ENCODE data around the gene CRYGN.

CRYGN gene

GRCh38 chr7:151425670-151426440 is 14.1 kb downstream of the CRYGN start:
- no peak for DNase-seq

- DNase-seq = no peak
These were observed 15.1 kb downstream of the CRYGN start for GRCh38 chr7:151424799-151425198.

DNA sequence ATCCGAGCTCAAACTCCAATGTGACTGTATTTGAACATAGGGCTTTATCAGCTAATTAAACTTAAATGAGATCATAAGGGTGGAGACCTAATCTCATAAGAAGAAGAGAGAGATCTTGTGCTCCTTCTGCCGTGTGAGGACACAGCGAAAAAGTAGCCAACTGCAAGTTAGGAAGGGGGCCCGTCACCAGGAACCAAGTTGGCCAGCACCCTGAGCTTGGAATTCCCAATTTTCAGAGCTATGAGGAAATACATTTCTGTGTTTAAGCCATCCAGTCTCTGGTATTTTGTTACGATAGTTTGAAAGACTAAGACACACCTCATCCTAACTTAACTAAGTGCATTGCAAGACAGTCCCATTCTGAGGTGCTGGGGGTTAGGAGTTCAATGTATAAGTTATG is 16.0 kb downstream of the CRYGN start:
- no peak for DNase-seq

DNA sequence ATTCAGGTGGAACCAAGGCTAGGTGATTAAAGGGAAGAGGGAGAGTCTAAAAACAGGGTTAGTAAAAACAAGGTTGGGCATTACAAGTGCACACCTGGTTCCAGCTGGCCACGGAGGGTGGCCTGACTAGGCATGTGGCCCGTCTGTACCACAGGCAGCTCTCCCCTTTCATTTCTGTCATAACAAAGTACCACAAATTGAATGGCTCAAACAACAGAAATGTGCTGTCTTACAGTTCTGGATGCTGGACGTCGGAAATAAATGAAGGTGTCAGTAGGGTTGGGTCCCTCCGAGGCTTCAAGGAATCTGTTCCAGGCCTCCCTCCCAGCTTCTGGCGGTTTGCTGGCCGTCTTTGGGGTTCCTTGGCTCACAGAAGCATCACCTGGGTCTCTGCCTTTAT is 16.7 kb downstream of the CRYGN start:
- DNase-seq = no peak

- no peak for DNase-seq
These were observed 17.7 kb downstream of the CRYGN start for GRCh38 chr7:151422212-151422611.

DNA sequence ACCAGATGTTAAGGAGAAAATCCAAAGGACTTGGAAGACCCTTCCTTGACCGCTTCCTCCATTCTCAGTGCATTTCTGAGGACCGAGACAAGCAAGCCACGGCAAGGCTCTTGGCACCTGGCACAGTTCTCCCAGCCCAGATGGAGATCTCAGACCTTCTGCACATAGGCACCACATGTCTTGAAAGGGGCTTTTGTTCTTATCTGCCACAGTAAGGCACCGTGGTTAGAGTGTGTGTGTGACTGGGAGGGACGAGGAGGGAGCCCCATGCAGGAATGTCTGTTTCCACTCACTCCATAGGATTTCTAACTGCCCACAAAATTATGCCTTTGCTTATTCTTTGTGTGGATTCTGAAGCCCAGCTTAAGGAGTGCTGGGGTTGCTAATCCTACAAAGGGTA is 19.8 kb downstream of the CRYGN start:
- DNase-seq = no peak

DNA sequence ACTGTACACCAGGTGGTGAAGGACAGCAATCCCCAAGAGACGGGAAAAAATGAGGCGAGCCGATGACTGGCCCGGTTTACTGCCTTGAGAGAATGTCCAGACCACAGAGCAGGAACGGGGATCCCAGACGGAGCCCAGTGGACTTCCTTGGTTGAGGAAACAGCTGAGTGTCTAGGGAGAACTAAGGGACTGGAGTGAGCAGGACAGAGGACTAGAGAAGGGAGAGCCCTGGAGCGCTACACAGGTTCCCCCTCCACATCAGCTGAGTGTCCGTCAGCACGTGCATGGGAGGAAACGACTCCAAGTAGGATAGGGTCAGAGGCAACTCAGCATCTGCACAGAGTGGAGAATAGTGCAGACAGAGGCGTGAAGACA is 23.0 kb downstream of the CRYGN start:
- DNase-seq = no peak

GRCh38 chr7:151416112-151416940 is 23.6 kb downstream of the CRYGN start:
- DNase-seq = no peak

DNA sequence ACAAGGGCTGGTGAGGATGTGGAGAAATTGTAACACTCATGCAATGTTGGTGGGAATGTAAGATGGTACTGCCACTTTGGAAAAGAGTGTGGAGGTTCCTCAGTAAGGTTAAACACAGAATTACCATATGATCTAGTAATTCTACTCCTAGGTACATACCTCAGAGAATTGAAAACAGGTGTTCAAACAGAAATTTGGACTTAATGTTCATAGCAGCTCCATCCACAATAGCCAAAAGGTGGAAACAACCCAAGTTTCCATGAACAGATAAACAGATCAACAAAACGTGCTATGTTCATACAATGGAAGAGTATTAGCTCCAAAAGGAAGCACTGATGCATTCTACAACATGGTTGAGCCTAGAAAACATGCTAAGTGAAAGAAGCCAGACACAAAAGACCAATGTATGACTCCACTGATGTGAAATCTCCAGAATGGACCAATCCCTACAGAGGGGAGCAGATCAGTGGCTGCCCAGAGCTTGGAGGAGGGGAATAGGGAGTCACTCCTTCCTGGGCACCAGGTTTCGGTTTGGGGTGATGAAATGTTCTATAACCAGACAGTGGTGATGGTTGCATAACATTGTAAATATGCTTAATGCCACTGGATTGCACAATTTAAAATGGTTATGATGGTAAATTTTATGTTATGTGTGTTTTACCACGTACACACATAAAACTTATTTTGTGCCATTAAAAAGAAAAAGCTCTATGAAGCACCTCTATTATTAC is 24.4 kb downstream of the CRYGN start:
- DNase-seq = no peak

DNA sequence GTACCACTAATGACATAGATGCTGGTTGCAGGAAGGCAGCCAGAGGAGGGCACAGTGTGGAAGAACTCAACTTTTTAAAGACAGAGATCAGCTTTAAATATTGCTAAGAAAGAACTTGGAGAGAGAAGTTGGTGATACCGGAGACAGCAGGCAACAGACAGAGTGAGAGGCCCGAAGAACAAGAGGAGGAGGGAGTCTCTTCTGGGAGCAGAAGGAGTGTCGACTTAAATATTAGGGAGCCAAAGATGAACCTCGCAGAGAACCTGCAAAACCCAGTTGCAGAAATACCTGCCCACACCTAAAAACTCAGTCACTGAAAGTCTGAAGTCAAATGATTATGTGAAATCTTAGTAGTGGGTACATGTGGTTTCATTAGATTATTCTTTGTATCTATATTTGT is 26.7 kb downstream of the CRYGN start:
- no peak for DNase-seq

GRCh38 chr7:151412318-151412717 is 27.6 kb downstream of the CRYGN start:
- DNase-seq = no peak

- no peak for DNase-seq
These were observed 28.4 kb downstream of the CRYGN start for GRCh38 chr7:151411551-151411950.

DNA sequence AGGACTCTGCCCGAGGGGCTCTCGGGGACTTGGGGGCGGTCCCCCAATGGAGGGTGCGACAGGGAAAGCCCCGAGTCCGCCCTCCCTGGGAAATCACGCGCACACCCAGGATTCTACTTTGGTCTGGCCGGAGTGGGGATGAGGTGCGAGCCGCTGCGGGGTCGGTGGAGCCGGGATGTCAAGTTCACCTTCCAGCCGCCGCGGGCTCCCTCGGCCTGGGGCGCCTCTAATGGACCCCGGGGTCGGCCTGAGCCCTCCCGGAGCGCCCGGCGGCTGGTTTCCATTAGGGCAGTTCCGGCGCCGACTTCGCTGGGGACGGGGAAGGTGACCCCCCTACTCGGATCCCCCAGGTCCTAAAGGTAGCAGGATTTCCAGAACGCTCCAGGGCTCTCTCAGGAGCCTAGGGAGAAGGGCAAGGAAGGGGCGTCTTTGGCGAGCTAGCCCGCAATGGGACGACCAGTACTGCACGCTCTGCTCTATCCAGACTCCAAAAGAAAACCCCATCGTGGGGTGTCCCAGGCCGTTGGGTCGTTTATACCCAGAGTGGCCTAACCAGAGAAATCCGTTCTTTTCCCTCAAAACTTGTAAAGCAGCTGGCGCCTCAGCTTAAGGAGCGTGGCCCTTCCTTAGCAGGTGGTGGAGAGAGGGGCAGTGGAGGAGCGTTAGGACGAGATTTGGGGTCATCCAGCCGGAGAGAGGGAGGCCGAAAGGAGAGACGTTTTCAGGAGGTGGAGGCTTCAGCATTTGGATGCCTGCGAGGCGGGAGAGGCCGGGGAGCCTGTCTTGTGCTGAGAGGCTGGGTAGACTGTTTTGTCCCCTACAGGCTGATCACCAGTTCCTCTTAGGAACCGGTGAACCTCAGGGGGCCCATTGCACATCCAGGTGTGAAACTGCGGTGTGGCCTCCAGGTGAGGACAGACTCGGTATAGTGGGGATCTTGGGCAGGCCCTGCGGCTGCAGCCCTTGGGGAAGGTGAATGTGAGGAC is 29.2 kb downstream of the CRYGN start:
- DNase-seq = no peak

DNA sequence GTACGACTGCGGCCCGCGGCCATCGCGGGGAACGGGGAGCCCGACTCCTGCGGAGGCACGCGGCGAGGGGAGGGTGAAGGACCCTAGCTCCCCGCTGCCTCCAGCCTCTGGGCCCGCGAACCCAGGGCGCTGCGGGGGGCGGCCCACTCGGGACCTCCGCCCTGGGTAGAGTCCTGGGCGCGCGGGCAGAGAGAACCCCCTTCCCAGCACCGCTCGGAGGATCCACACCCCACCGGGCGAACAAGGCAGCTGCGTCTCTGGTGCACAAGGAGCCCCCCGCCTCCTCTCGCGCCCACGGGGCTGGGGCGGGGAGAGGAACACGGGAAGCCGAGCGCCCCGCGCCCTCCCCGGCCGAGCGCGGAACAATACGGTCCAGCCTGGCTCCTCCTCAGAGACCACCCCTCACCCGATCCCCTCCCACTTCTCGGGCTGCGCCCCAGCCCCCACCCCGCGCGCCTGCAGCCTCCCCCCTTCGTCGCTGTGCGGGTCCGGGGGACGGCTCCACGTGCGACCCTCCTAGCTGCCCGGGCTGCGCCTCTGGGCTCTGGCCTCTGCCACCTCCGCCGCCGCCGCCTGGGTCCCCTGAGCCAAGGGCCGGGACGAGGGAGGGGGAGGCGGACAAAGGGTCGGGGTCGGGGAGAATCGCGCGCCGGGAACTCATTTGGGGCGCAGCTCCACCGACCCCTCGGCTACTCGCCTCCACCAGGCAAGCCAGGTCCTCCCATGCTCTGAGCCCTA is 30.1 kb downstream of the CRYGN start, which contains the start of gene WDR86:
WDR86 (minus strand) TSS at position 372 of the 738 bp plus-strand sequence. CDS start 449 bp downstream, outside the sequence.
- no peak for DNase-seq

DNA sequence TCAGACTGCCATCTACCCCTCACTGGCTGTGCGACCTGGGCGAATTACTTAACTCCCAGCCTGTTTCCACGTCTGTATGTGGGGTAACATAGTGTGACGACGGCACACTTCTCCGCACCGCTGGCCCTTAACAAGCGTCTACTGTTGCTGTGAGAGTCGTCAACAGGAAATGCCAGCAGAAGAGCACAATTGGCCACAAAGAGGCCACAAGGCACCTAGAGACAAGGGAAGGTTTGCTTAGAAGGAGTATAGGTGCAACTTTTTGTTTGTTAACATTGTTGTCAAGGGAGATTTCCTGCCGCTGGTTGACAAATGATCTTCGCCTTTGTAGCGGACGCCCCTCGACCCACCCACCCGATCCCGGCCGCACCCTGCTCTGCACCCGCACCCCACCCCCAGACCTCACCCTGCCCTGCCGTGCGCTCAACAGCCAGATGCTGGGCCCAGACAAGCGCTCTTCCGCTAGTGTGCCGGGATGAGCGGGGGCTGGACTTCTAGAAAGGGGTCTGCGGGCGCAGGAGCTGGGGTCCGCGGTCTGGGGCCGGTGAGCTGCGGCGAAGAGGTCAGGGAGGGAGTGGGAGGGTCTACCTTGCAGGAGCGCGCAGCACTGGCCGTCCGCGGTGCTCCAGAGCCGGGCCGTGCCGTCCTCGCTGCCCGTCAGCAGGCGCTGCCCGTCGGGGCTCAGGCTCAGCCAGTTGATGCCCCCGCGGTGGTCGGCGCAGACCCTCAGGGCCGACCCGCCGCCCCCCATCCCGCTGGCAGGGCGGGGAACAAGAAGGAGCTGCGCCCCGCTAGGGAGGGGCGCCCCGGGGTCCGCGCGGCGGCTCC is 30.9 kb downstream of the CRYGN start:
- DNase-seq = no peak

DNA sequence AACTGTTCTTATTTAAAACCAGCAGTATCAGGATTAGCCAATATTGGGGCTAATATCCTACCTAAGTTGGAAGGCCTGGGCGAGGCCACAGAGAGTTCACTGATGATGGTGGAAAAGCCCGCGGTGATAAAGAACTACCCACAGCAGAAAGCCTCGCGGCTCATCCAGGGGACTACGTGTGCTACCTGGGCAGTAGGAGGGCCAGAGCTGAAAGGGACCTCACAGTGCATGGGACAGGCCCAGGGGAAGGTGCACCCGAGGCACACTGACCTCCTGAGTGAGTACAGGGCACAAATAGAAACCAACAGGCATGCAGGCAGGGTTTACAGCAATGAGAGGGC is 31.5 kb downstream of the CRYGN start:
- no peak for DNase-seq

- DNase-seq = no peak
These were observed 32.9 kb downstream of the CRYGN start for GRCh38 chr7:151406886-151407583.

- no peak for DNase-seq
These were observed 33.7 kb downstream of the CRYGN start for GRCh38 chr7:151406051-151406875.

- DNase-seq = no peak
These were observed 34.4 kb downstream of the CRYGN start for GRCh38 chr7:151405588-151405987.

Measured in T1000 (cell line).